SHP77 treated with DMSO at 0.1 percent for 48 hours (cell line): Measurements from ENCODE around the gene KCNJ9.

Experiments used
- DNase-seq: peaks from one replicate; lab custom pipeline; 2025; lab: John Stamatoyannopoulos, UW

KCNJ9 gene

GRCh38 chr1:160066829-160067745, 14.3 kb upstream of the KCNJ9 start:
- no peak for DNase-seq

GRCh38 chr1:160068225-160068624, 13.1 kb upstream of the KCNJ9 start:
- DNase-seq = no peak

GRCh38 chr1:160069460-160070231, 11.7 kb upstream of the KCNJ9 start, which contains the start of gene KCNJ10:
KCNJ10 (minus strand) TSS chr1:160070160; CDS start chr1:160042532, 27,628 bp downstream.
- no peak for DNase-seq

GRCh38 chr1:160070243-160071163, 10.8 kb upstream of the KCNJ9 start:
- DNase-seq = no peak

DNA sequence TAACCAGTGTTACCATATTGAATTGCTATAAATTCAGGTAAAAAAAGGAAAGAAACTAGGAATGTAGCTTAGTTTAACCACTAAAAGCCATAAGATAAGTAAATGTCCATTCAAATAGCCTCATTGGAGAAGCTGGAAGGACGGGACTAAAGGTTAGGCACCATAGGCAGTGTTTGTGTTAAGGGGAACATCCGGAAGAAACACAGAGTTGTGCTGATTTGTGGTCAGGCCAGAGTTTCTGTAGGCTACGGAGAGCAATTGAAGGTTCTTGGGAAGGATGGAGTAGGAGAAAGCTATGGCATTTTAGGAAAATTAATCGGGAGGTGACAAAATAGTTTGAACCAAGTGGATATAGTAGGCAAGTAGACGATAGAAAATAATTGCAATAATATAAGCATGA, 10.0 kb upstream of the KCNJ9 start:
- no peak for DNase-seq

DNA sequence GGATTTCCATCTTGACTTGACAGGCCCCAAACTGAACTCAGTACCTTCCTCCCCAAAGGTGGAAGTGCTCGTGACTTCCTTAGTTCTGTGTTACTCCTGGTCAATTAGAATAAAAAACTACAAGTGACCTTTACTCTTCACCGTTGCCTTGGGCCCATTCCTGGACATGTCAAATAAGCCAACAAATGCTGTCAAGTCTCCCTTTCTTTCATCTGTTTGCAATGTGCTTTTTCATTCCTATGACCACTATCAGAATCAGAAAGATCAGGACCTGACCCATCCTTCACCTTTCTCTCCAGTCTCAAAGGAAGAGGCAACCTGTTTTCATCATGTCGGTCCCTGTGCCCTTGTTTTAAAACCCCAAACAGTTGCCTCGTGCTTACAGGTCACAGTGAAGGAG, 6.5 kb upstream of the KCNJ9 start:
- no peak for DNase-seq

DNA sequence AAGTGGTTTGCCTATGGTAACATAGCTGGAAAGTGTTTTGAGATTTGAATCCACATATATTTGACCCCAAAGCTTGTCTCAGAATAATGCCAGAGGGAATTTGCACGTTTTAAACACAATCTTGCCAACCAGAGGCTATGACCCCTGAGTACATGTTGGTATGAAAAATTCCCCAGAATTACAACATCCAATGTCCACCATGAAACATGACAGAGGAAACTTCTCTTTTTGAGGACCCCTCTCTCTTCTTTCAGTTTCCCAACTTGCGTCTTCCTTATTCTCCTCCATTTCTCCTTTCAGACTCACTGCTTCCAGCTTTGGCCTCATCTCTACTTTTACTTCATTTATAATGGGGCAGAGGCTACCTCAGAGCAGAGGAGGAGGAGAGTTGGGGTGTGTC, 5.5 kb upstream of the KCNJ9 start:
- DNase-seq = no peak

DNA sequence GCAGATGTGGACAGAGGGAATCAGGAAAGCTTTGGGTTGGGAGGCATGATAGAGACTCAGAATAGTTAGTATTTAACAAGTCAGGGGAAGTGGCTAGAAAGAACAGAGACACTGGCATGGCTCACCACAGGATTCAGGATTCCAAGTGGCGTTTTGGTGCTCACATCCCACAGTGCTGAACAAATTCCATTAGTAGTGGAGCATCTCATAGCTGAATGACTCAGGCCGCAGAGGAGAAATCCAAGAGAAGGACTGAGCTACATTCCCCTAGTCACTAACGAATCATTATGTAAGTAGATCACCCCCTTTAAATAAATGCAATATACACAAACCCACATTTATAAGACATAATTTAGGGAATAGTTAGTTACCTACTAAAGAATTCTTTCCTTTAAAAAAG, 5.0 kb upstream of the KCNJ9 start:
- no peak for DNase-seq

GRCh38 chr1:160077486-160077885, 3.9 kb upstream of the KCNJ9 start:
- DNase-seq = no peak

DNA sequence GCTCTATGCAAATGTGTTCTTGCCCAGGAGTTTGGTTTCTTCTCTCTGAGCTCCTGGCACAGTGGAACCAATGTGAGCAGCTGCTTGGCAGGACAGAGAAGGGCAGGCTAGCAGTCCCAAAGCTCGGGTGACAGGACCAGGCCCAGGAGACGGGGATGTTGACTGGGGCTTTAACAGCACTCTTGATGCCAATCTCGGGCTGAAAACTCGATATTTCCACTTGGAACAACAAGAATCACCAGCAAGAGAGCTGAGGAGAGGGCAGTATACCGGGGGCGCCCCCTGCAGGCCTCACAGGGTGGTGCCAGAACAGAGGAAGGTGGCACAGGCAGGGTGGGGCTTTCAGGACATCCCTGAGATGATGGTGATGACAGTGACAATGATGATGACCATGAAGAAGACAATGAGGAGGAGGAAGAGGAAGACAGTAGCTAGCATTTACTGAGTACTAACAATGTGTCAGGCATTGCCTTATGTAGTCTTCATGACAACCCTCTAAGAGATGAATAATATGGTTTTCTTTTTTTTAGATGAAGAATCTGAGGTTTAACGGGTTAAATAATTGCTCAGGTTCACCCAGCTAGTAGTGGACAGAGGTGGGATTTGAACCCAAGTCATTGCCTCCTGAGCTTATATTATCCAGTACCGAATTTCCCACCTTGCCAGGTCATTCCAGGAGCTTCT, 2.7 kb upstream of the KCNJ9 start:
- no peak for DNase-seq

GRCh38 chr1:160079448-160079847, 1.9 kb upstream of the KCNJ9 start:
- no peak for DNase-seq

- no peak for DNase-seq
Observed at GRCh38 chr1:160080381-160081100, 797 bp upstream of the KCNJ9 start.

DNA sequence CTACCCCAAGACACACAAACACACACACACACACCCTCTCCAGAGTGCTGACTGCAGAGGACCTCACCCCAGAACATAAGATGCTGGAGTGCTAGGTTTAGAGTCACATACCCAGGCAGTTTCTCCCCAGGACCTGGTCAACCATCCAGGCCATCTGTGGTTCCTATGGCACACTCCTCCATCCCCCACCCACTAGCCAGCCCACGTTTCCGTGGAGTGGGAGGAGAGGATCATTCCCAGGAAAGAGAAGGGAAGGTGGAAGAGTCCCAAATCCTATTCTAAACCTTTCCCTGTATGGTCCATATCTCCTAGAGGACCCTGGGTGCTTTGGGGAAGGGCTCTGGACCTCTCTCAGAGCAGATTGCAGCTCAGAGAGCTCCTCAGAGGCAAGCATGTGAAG, 1.1 kb downstream of the KCNJ9 start:
- no peak for DNase-seq

DNA sequence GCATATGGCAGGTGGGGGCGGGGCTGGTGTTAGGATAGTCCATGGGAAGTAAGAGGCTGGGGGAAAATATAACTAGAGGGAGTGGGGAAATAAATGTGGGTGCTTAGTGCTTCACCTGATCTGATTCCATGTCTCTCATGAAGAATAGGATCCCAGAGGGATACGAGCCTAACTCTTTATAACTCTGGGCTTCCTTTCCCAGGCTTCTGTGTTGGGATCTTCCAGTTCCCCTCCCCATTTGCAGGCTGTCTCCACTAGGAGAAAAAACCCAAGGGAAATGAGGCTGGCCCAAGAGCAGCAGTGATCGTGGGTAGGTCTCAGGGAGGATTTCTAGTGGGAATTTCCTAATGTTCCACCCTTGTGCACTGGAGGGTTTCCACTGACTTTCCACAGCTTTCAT, 1.6 kb downstream of the KCNJ9 start:
- no peak for DNase-seq

DNA sequence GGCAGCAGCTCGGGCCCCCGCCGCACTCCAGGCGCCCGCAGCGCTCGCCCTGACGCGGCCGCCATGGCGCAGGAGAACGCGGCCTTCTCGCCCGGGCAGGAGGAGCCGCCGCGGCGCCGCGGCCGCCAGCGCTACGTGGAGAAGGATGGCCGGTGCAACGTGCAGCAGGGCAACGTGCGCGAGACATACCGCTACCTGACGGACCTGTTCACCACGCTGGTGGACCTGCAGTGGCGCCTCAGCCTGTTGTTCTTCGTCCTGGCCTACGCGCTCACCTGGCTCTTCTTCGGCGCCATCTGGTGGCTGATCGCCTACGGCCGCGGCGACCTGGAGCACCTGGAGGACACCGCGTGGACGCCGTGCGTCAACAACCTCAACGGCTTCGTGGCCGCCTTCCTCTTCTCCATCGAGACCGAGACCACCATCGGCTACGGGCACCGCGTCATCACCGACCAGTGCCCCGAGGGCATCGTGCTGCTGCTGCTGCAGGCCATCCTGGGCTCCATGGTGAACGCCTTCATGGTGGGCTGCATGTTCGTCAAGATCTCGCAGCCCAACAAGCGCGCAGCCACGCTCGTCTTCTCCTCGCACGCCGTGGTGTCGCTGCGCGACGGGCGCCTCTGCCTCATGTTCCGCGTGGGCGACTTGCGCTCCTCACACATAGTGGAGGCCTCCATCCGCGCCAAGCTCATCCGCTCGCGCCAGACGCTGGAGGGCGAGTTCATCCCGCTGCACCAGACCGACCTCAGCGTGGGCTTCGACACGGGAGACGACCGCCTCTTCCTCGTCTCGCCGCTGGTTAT, 2.8 kb downstream of the KCNJ9 start:
- peak; percentile 20 for DNase-seq

GRCh38 chr1:160084771-160085321, 3.5 kb downstream of the KCNJ9 start:
- DNase-seq = no peak

GRCh38 chr1:160085686-160086455, 4.5 kb downstream of the KCNJ9 start:
- DNase-seq = peak; percentile 50

GRCh38 chr1:160086456-160086892, 5.1 kb downstream of the KCNJ9 start:
- no peak for DNase-seq
